GM23338 (cell line): Measurements from ENCODE around the gene ITPR2. TPM values are rescaled to one million over a fixed set of nuclear protein-coding genes. Genes with fewer than 3 reads are reported as not detected.

Experiments used
- ATAC-seq: fragments of 200-7000 bp; cut with Tn5 transposase; 3 replicates; pipeline ENCODE4 v1.9.1; 2020
- DNase-seq: peaks from one replicate; pipeline ENCODE4 v3.0.0-alpha.2; 2015; ENCODE audit warnings: low spot score
- H2AFZ ChIP-seq: fragments of 200-600 bp; sonication (generic); 2 replicates; pipeline ENCODE4 v1.8.0; 2016; ENCODE audit warnings: antibody characterized with exemption, mild to moderate bottlenecking, moderate library complexity
- H3F3A ChIP-seq: fragments of 200-600 bp; sonication (generic); replicated peaks from 2 replicates; pipeline ENCODE4 v1.8.0; 2017; ENCODE audit warnings: antibody characterized with exemption, mixed run types, low read depth
- H3K27ac ChIP-seq: fragments of 200-600 bp; sonication (generic); 2 replicates; pipeline ENCODE4 v1.6.1; 2016; ENCODE audit warnings: low read depth
- H3K27me3 ChIP-seq: fragments of 200-600 bp; sonication (generic); 2 replicates; pipeline ENCODE4 v1.8.0; 2016; ENCODE audit warnings: mild to moderate bottlenecking, mixed run types, moderate library complexity; ENCODE audit not compliant: insufficient read depth
- H3K36me3 ChIP-seq: fragments of 200-600 bp; sonication (generic); 2 replicates; pipeline ENCODE4 v1.8.0; 2016; ENCODE audit warnings: mild to moderate bottlenecking; ENCODE audit not compliant: insufficient read depth
- H3K4me1 ChIP-seq: fragments of 200-600 bp; sonication (generic); 2 replicates; pipeline ENCODE4 v1.8.0; 2016; ENCODE audit warnings: mild to moderate bottlenecking, moderate library complexity; ENCODE audit not compliant: insufficient read depth
- H3K4me2 ChIP-seq: fragments of 200-600 bp; sonication (generic); 2 replicates; pipeline ENCODE4 v1.7.1; 2017; ENCODE audit warnings: mixed run types
- H3K4me3 ChIP-seq: fragments of 200-600 bp; sonication (generic); 2 replicates; pipeline ENCODE4 v1.6.1; 2016; ENCODE audit warnings: mixed run types
- H3K79me2 ChIP-seq: fragments of 200-600 bp; sonication (generic); replicated peaks from 2 replicates; pipeline ENCODE4 v1.8.0; 2017; ENCODE audit warnings: mild to moderate bottlenecking; ENCODE audit not compliant: insufficient read depth
- H3K9me2 ChIP-seq: fragments of 200-600 bp; sonication (generic); 2 replicates; pipeline ENCODE4 v1.8.0; 2017; ENCODE audit not compliant: insufficient read depth
- H4K20me1 ChIP-seq: fragments of 200-600 bp; sonication (generic); replicated peaks from 2 replicates; pipeline ENCODE4 v1.8.0; 2017; ENCODE audit warnings: mild to moderate bottlenecking; ENCODE audit not compliant: insufficient read depth
- H3K27ac Mint-ChIP-seq: 2 replicates; pipeline ENCODE4 v1.8.0; 2020; ENCODE audit warnings: inconsistent platforms, mild to moderate bottlenecking, moderate library complexity, mixed read lengths
- H3K27me3 Mint-ChIP-seq: 3 replicates; pipeline ENCODE4 v1.8.0; 2022; ENCODE audit warnings: low read depth, mild to moderate bottlenecking, moderate library complexity, mixed read lengths, inconsistent platforms; ENCODE audit not compliant: insufficient read depth, poor library complexity
- H3K36me3 Mint-ChIP-seq: 3 replicates; pipeline ENCODE4 v1.8.0; 2021; ENCODE audit warnings: low read depth, mild to moderate bottlenecking, inconsistent platforms, moderate library complexity, mixed read lengths
- H3K4me1 Mint-ChIP-seq: 3 replicates; pipeline ENCODE4 v1.8.0; 2020; ENCODE audit warnings: mild to moderate bottlenecking, inconsistent platforms, mixed read lengths
- H3K4me3 Mint-ChIP-seq: 3 replicates; pipeline ENCODE4 v1.8.0; 2021; ENCODE audit warnings: moderate library complexity, mild to moderate bottlenecking, inconsistent platforms, mixed read lengths
- H3K9me3 Mint-ChIP-seq: 3 replicates; pipeline ENCODE4 v1.8.0; 2020; ENCODE audit warnings: moderate library complexity, mild to moderate bottlenecking, inconsistent platforms, mixed read lengths
- CREB1 ChIP-seq: fragments of 250-450 bp; sonication (Bioruptor Pico); IDR thresholded peaks from 2 replicates; pipeline ENCODE4 v1.5.0; 2020; ENCODE audit warnings: low read depth, mild to moderate bottlenecking, moderate library complexity
- CTCF ChIP-seq, 2 experiments: fragments of 200-600 bp in 1 of 2; sonication (generic) in 1 of 2; conservative IDR thresholded peaks; 2 replicates each; pipeline versions ENCODE4 v1.5.1 to v1.6.1; 2016 to 2017; ENCODE audit warnings: antibody characterized with exemption in 2 of 2, low read depth in 2 of 2, mild to moderate bottlenecking in 2 of 2, moderate library complexity in 1 of 2
- ETS1 ChIP-seq: IDR thresholded peaks from 2 replicates; pipeline ENCODE4 v1.6.1; 2016; ENCODE audit warnings: antibody characterized with exemption
- EZH2 ChIP-seq: fragments of 200-600 bp; sonication (generic); IDR thresholded peaks from one replicate; pipeline ENCODE4 v1.8.0; 2017; ENCODE audit warnings: antibody characterized with exemption, mild to moderate bottlenecking, low read depth; ENCODE audit not compliant: unreplicated experiment
- EZH2phosphoT487 ChIP-seq: fragments of 200-600 bp; sonication (generic); IDR thresholded peaks from one replicate; pipeline ENCODE4 v1.8.1; 2018; ENCODE audit warnings: antibody characterized with exemption; ENCODE audit not compliant: unreplicated experiment
- JUNB ChIP-seq: IDR thresholded peaks from one replicate; pipeline ENCODE4 v1.6.1; 2016; ENCODE audit warnings: antibody characterized with exemption; ENCODE audit not compliant: unreplicated experiment
- NANOG ChIP-seq: IDR thresholded peaks from 2 replicates; pipeline ENCODE4 v1.6.1; 2016; ENCODE audit warnings: antibody characterized with exemption, borderline replicate concordance
- POLR2AphosphoS5 ChIP-seq: IDR thresholded peaks from 2 replicates; pipeline ENCODE4 v1.6.1; 2016; ENCODE audit warnings: antibody characterized with exemption, low read depth
- REST ChIP-seq: IDR thresholded peaks from one replicate; pipeline ENCODE4 v1.6.1; 2018; ENCODE audit warnings: antibody characterized with exemption; ENCODE audit not compliant: unreplicated experiment
- STAT1 ChIP-seq: IDR thresholded peaks from one replicate; pipeline ENCODE4 v1.6.1; 2016; ENCODE audit warnings: antibody characterized with exemption; ENCODE audit not compliant: unreplicated experiment
- ZNF114 ChIP-seq: fragments of 250-450 bp; sonication (Bioruptor Pico); IDR thresholded peaks from 2 replicates; pipeline ENCODE4 v1.5.0; 2020; ENCODE audit warnings: mild to moderate bottlenecking, moderate library complexity
- ZNF331 ChIP-seq: fragments of 250-450 bp; sonication (Bioruptor Pico); IDR thresholded peaks from 2 replicates; pipeline ENCODE4 v1.5.0; 2020; ENCODE audit warnings: low read depth, mild to moderate bottlenecking, moderate library complexity
- ZNF462 ChIP-seq: fragments of 250-450 bp; sonication (Bioruptor Pico); IDR thresholded peaks from 2 replicates; pipeline ENCODE4 v1.5.0; 2020; ENCODE audit warnings: mild to moderate bottlenecking, moderate library complexity
- polyA plus RNA-seq: library from polyadenylated mRNA; unstranded; fragments of >200 nt; fragmentation: Nextera tagmentation; extraction: Ambion mirVana; gene quantifications from 2 replicates; pipeline ENCODE4 v1.2.1, GENCODE V29; 2016
- total RNA-seq: library from RNA; depleted of rRNA; stranded (reverse); fragments of >200 nt; shearing (Covaris generic); gene quantifications from 2 replicates; pipeline ENCODE4 v1.2.3, GENCODE V29; 2014

ITPR2 gene
- total and polyA plus RNA-seq, 2 experiments from 2014 or later = 44.5 to 65.2 TPM

GRCh38 chr12:26554332-26554731 lies 278.7 kb downstream of the ITPR2 start:
- peaks cover 3% of the 10 kb centered on the region; the same call in 1 of the 3 replicates for H3K4me1 Mint-ChIP-seq
- ATAC-seq (no peak), DNase-seq (no peak)
- H3K4me3 Mint-ChIP-seq = no peak overlapping the region
- Histone ChIP-seq H3K79me2 (no peaks in the 10 kb centered on the region), H3K4me3 (no peak overlapping the region), H3K4me1 (no peaks in the 10 kb centered on the region), H4K20me1 (no peaks in the 10 kb centered on the region), H3K9me2 (no peaks in the 10 kb centered on the region), H3K36me3 (peaks cover 7% of the 10 kb centered on the region; the same call in 1 of the 2 replicates), H2AFZ (no peak overlapping the region), H3F3A (no peaks in the 10 kb centered on the region), H3K27me3 (no peaks in the 10 kb centered on the region), H3K4me2 (no peak overlapping the region), H3K27ac (no peak overlapping the region)
- H3K27ac Mint-ChIP-seq = no peak overlapping the region
- H3K27me3 Mint-ChIP-seq = no peaks in the 10 kb centered on the region
- TF ChIP-seq EZH2phosphoT487 = no peak
- no peak for TF ChIP-seq JUNB
- no peak for TF ChIP-seq STAT1
- TF ChIP-seq NANOG = no peak
- no peak for TF ChIP-seq ETS1
- no peak for TF ChIP-seq CTCF (conservative IDR thresholded peaks at IDR 0.05; ENCODE audit: low read depth in 2 of 2)
- no peak for TF ChIP-seq CREB1 (CRISPR knock-in tag)
- no peak for TF ChIP-seq ZNF114 (CRISPR knock-in tag)
- TF ChIP-seq POLR2AphosphoS5 = no peak
- no peak for TF ChIP-seq EZH2
- no peak for TF ChIP-seq ZNF462 (CRISPR knock-in tag)
- TF ChIP-seq ZNF331 = no peak
- TF ChIP-seq REST = no peak
- peaks cover 11% of the 10 kb centered on the region for H3K36me3 Mint-ChIP-seq
- H3K9me3 Mint-ChIP-seq = no peaks in the 10 kb centered on the region
